Body of pancreas (tissue), 4 donors: Measurements from ENCODE around the gene ATOH8. TPM values are rescaled to one million over a fixed set of nuclear protein-coding genes. Genes with fewer than 3 reads are reported as not detected.

Experiments
- ATAC-seq: fragments of 150-250 bp; one replicate; pipeline ENCODE4 v1.9.1; 2016
- DNase-seq, 4 donors: peaks; one replicate each; pipeline ENCODE4 v3.0.0-alpha.2; 2019
- H3K27ac ChIP-seq, 4 donors: fragments of 200-600 bp; sonication (generic); 1 replicate in 3 of 4; 2 replicates in 1 of 4; pipeline versions ENCODE4 v1.5.1 to v1.6.1; 2016 to 2019; ENCODE audit warnings: mild to moderate bottlenecking in 1 of 4, mixed read lengths in 1 of 4, moderate library complexity in 1 of 4
- H3K27me3 ChIP-seq, 2 donors: fragments of 200-600 bp; sonication (generic); one replicate each; pipeline ENCODE4 v1.6.0; 2016; ENCODE audit warnings: mild to moderate bottlenecking in 1 of 2
- H3K36me3 ChIP-seq, 2 donors: fragments of 200-600 bp; sonication (generic); replicated peaks in 1 of 2; 2 replicates each; pipeline ENCODE4 v1.5.1; 2016; ENCODE audit warnings: low read depth in 2 of 2; ENCODE audit not compliant: insufficient read depth in 1 of 2
- H3K4me1 ChIP-seq: fragments of 200-600 bp; sonication (generic); one replicate; pipeline ENCODE4 v1.6.0; 2016
- H3K4me3 ChIP-seq, 2 donors: fragments of 200-600 bp; sonication (generic); 1 replicate in 1 of 2; 2 replicates in 1 of 2; pipeline ENCODE4 v1.5.1; 2016 to 2019
- H3K9me3 ChIP-seq, 3 donors: fragments of 200-600 bp; sonication (generic); 1 replicate in 2 of 3; 2 replicates in 1 of 3; pipeline ENCODE4 v1.5.1; 2016
- CTCF ChIP-seq, 7 experiments: fragments of 450-650 bp in 4 of 7; fragments of 200-600 bp in 3 of 7; sonication (generic) in 3 of 7; IDR thresholded peaks; one replicate each; pipeline ENCODE4 v1.5.1; 2016 to 2019; ENCODE audit warnings: antibody characterized with exemption in 7 of 7
- POLR2A ChIP-seq, 3 donors: fragments of 450-650 bp; IDR thresholded peaks; one replicate each; pipeline ENCODE4 v1.6.1; 2016; ENCODE audit warnings: antibody characterized with exemption in 3 of 3, mild to moderate bottlenecking in 2 of 3
- WGBS, 2 donors: methylation state at CpG; one replicate each; pipeline ENCODE4 v1.1.5; 2017; 5-methylcytosine and 5-hydroxymethylcytosine counted together
- intact Hi-C: fragments of 100-400 bp; cut with DNase I; formaldehyde crosslinking; loops from one replicate; pipeline ENCODE4 v1.15.1; 2023
- total RNA-seq, 2 donors: library from RNA; depleted of rRNA; stranded (reverse); fragments of >200 nt; gene quantifications; one replicate each; pipeline ENCODE4 v1.1.0, GENCODE V29; 2016

ATOH8 gene
- total RNA-seq, 2 donors from 2014 or later: 12.9 to 14.5 TPM

- WGBS, 2 donors: 6 to 12% methylated on average over 21 to 33 of the region's 33 CpGs
- H3K4me1 ChIP-seq: peaks cover 59% of the 10 kb centered on the region
- no peak for DNase-seq
These were observed 1.6 kb downstream of the ATOH8 start for GRCh38 chr2:85755122-85756027.

GRCh38 chr2:85756195-85756594, 2.4 kb downstream of the ATOH8 start:
- no peak for TF ChIP-seq POLR2A (IDR thresholded peaks at IDR 0.05)
- TF ChIP-seq CTCF (IDR thresholded peaks at IDR 0.05): no peak
- no peaks in the 10 kb centered on the region for H3K36me3 ChIP-seq
- no peak for ATAC-seq
- no peaks in the 10 kb centered on the region for H3K9me3 ChIP-seq
- H3K27me3 ChIP-seq: peaks cover 0 to 29% of the 10 kb centered on the region in 2 donors
- H3K4me1 ChIP-seq: peaks cover 52% of the 10 kb centered on the region
- intact Hi-C loops: no loop called here
- no peak overlapping the region for H3K4me3 ChIP-seq
- no peak for DNase-seq
- no peak overlapping the region for H3K27ac ChIP-seq
- WGBS, 2 donors: 85 to 93% methylated on average over 4 to 6 of the region's 6 CpGs

More at GRCh38 chr2:85755122-85756027, 1.6 kb downstream of the ATOH8 start:
- peaks cover 0 to 29% of the 10 kb centered on the region in 2 donors for H3K27me3 ChIP-seq
- intact Hi-C loops: no loop called here
- TF ChIP-seq POLR2A (IDR thresholded peaks at IDR 0.05) (no peak), CTCF (IDR thresholded peaks at IDR 0.05) (no peak)
- peak overlapping the region in 1 of 2 donors; percentile 36 for H3K4me3 ChIP-seq
- H3K36me3 ChIP-seq: no peaks in the 10 kb centered on the region
- no peak for ATAC-seq
- H3K27ac ChIP-seq: peak overlapping the region in 1 of 4 donors; percentile 44
- no peaks in the 10 kb centered on the region for H3K9me3 ChIP-seq

- Histone ChIP-seq H3K9me3 (no peaks in the 10 kb centered on the region), H3K4me3 (no peak overlapping the region), H3K4me1 (peaks cover 56% of the 10 kb centered on the region), H3K27ac (no peak overlapping the region), H3K27me3 (peaks cover 0 to 29% of the 10 kb centered on the region in 2 donors), H3K36me3 (no peaks in the 10 kb centered on the region)
- WGBS, 2 donors: 56 to 62% methylated on average over 9 of the region's 9 CpGs
- intact Hi-C loops: no loop called here
- TF ChIP-seq POLR2A (IDR thresholded peaks at IDR 0.05): no peak
- TF ChIP-seq CTCF (IDR thresholded peaks at IDR 0.05): no peak
- peak in 3 of 4 donors; percentile 42 to 59 (median 49) for DNase-seq
- no peak for ATAC-seq
These were observed 3.1 kb downstream of the ATOH8 start for GRCh38 chr2:85756822-85757435.

GRCh38 chr2:85757860-85758259, 4.1 kb downstream of the ATOH8 start:
- Histone ChIP-seq H3K27me3 (peaks cover 0 to 29% of the 10 kb centered on the region in 2 donors), H3K27ac (peak overlapping the region in 1 of 4 donors; percentile 48), H3K4me1 (peaks cover 56% of the 10 kb centered on the region), H3K9me3 (no peaks in the 10 kb centered on the region), H3K36me3 (no peaks in the 10 kb centered on the region), H3K4me3 (no peak overlapping the region)
- TF ChIP-seq CTCF (IDR thresholded peaks at IDR 0.05): no peak
- no peak for TF ChIP-seq POLR2A (IDR thresholded peaks at IDR 0.05)
- intact Hi-C loops: no loop called here
- DNase-seq: no peak
- no peak for ATAC-seq
- 88 to 93% methylated on average over 5 of the region's 5 CpGs for WGBS, 2 donors
